HG03095 (cell line): Measurements from ENCODE around the gene IRX1.

Experiments
- ATAC-seq: cut with Tn5 transposase; IDR thresholded peaks from one replicate; pipeline ENCODE4 v1.9.1; 2021; ENCODE audit warnings: moderate library complexity; ENCODE audit not compliant: unreplicated experiment

IRX1 gene

GRCh38 chr5:3595006-3595961 lies at the start of gene IRX1:
Gene IRX1, plus strand, starts transcription at chr5:3595832. Its CDS starts 274 bp downstream, at chr5:3596106.
- no peak for ATAC-seq

GRCh38 chr5:3546028-3546427 lies 49.6 kb upstream of the IRX1 start:
- no peak for ATAC-seq

GRCh38 chr5:3564116-3564515 lies 31.5 kb upstream of the IRX1 start:
- ATAC-seq: no peak

GRCh38 chr5:3564827-3565518 lies 30.7 kb upstream of the IRX1 start:
- no peak for ATAC-seq

- ATAC-seq: no peak
Observed at GRCh38 chr5:3584724-3585531, 10.7 kb upstream of the IRX1 start.

- ATAC-seq: no peak
Observed at GRCh38 chr5:3590161-3590966, 5.3 kb upstream of the IRX1 start.

- ATAC-seq: no peak
Observed at GRCh38 chr5:3590967-3591900, 4.4 kb upstream of the IRX1 start.

GRCh38 chr5:3592298-3592697 lies 3.3 kb upstream of the IRX1 start:
- ATAC-seq: no peak

GRCh38 chr5:3593771-3594509 lies 1.7 kb upstream of the IRX1 start:
- ATAC-seq: no peak

GRCh38 chr5:3594510-3595005 lies 1.1 kb upstream of the IRX1 start:
- no peak for ATAC-seq

GRCh38 chr5:3596261-3596825 lies 711 bp downstream of the IRX1 start:
- ATAC-seq: no peak

GRCh38 chr5:3596857-3597166 lies 1.2 kb downstream of the IRX1 start:
- ATAC-seq: no peak

- no peak for ATAC-seq
Observed at GRCh38 chr5:3597167-3598007, 1.8 kb downstream of the IRX1 start.

- no peak for ATAC-seq
Observed at GRCh38 chr5:3598207-3598606, 2.6 kb downstream of the IRX1 start.

- no peak for ATAC-seq
Observed at GRCh38 chr5:3598769-3599211, 3.2 kb downstream of the IRX1 start.

- ATAC-seq: no peak
Observed at GRCh38 chr5:3599226-3600105, 3.8 kb downstream of the IRX1 start.
